ENCODE results near the gene SLAMF7. TPM values are rescaled to one million over a fixed set of nuclear protein-coding genes. Genes with fewer than 3 reads are reported as not detected.

The SLAMF7 gene
- polyA plus RNA-seq, 1 donor (not counting 4 experiments of a cell fraction or from before 2014, with no cell fraction given) = 31.0 TPM

- DNase-seq (ENCODE audit: low read depth, low spot score) = no peak
Measured at GRCh38 chr1:160734301-160734700, 4.7 kb upstream of the SLAMF7 start.

GRCh38 chr1:160738271-160738670 is 776 bp upstream of the SLAMF7 start:
- Histone ChIP-seq H3K9me3 (ENCODE audit: control insufficient read depth, low read depth, low read length) (no peaks in the 10 kb centered on the region), H3K9ac (ENCODE audit: control insufficient read depth, extremely low read depth, insufficient read depth, low read length) (no peak overlapping the region), H3K27ac (ENCODE audit: control insufficient read depth, insufficient read depth, low read length) (no peak overlapping the region), H3K27me3 (ENCODE audit: control insufficient read depth, extremely low read depth, insufficient read depth, low read length) (no peaks in the 10 kb centered on the region), H3K79me2 (ENCODE audit: control insufficient read depth, insufficient read depth, low read length) (no peaks in the 10 kb centered on the region), H3K4me1 (ENCODE audit: control insufficient read depth, extremely low read depth, insufficient read depth, low read length) (peaks cover 10% of the 10 kb centered on the region), H4K20me1 (ENCODE audit: control insufficient read depth, extremely low read depth, insufficient read depth, low read length) (no peaks in the 10 kb centered on the region), H3K4me2 (ENCODE audit: control insufficient read depth, extremely low read depth, insufficient read depth, low read depth, low read length) (no peak overlapping the region), H3K4me3 (ENCODE audit: control insufficient read depth in 2 of 3, extremely low read depth in 1 of 3, insufficient read depth in 2 of 3, low read depth in 1 of 3, low read length in 3 of 3) (no peak overlapping the region), H3K36me3 (ENCODE audit: control insufficient read depth in 2 of 2, extremely low read depth in 1 of 2, insufficient read depth in 2 of 2, low read length in 2 of 2) (no peaks in the 10 kb centered on the region), H2AFZ (ENCODE audit: control insufficient read depth, low read length) (no peak overlapping the region), H3K9me1 (ENCODE audit: control insufficient read depth, extremely low read depth, insufficient read depth, low read length) (no peaks in the 10 kb centered on the region)
- TF ChIP-seq CTCF (optimal IDR thresholded peaks at IDR 0.05 in 1 of 3, IDR thresholded peaks at IDR 0.05 in 1 of 3, conservative IDR thresholded peaks at IDR 0.05 in 1 of 3; ENCODE audit: extremely low read depth in 1 of 3, insufficient read depth in 2 of 3, low read length in 3 of 3) = no peak
- no peak for TF ChIP-seq EZH2 (IDR thresholded peaks at IDR 0.05; ENCODE audit: low read length)
- dilution Hi-C loops (cut with MboI; ENCODE audit: extremely low pct_ligation_motif_present, low sequenced_read_pairs) = no loop called here
- peak; percentile 20 for FAIRE-seq
- no peak for DNase-seq (ENCODE audit: low read depth, low spot score)

More at GRCh38 chr1:160734301-160734700, 4.7 kb upstream of the SLAMF7 start:
- Histone ChIP-seq H3K27ac (ENCODE audit: control insufficient read depth, insufficient read depth, low read length) (no peak overlapping the region), H3K9me3 (ENCODE audit: control insufficient read depth, low read depth, low read length) (no peaks in the 10 kb centered on the region), H3K9me1 (ENCODE audit: control insufficient read depth, extremely low read depth, insufficient read depth, low read length) (no peaks in the 10 kb centered on the region), H3K4me3 (ENCODE audit: control insufficient read depth in 2 of 3, extremely low read depth in 1 of 3, insufficient read depth in 2 of 3, low read depth in 1 of 3, low read length in 3 of 3) (no peak overlapping the region), H3K9ac (ENCODE audit: control insufficient read depth, extremely low read depth, insufficient read depth, low read length) (no peak overlapping the region), H2AFZ (ENCODE audit: control insufficient read depth, low read length) (no peak overlapping the region), H3K36me3 (ENCODE audit: control insufficient read depth in 2 of 2, extremely low read depth in 1 of 2, insufficient read depth in 2 of 2, low read length in 2 of 2) (no peaks in the 10 kb centered on the region), H3K4me1 (ENCODE audit: control insufficient read depth, extremely low read depth, insufficient read depth, low read length) (peaks cover 9% of the 10 kb centered on the region), H4K20me1 (ENCODE audit: control insufficient read depth, extremely low read depth, insufficient read depth, low read length) (no peaks in the 10 kb centered on the region), H3K27me3 (ENCODE audit: control insufficient read depth, extremely low read depth, insufficient read depth, low read length) (no peaks in the 10 kb centered on the region), H3K4me2 (ENCODE audit: control insufficient read depth, extremely low read depth, insufficient read depth, low read depth, low read length) (no peak overlapping the region), H3K79me2 (ENCODE audit: control insufficient read depth, insufficient read depth, low read length) (no peaks in the 10 kb centered on the region)
- no peak for FAIRE-seq
- no peak for TF ChIP-seq EZH2 (IDR thresholded peaks at IDR 0.05; ENCODE audit: low read length)
- TF ChIP-seq CTCF (optimal IDR thresholded peaks at IDR 0.05 in 1 of 3, IDR thresholded peaks at IDR 0.05 in 1 of 3, conservative IDR thresholded peaks at IDR 0.05 in 1 of 3; ENCODE audit: extremely low read depth in 1 of 3, insufficient read depth in 2 of 3, low read length in 3 of 3) = no peak
- dilution Hi-C loops (cut with MboI; ENCODE audit: extremely low pct_ligation_motif_present, low sequenced_read_pairs) = no loop called here
